GM19035 (cell line): Measurements from ENCODE around the gene INPP5A.

Experiments used
- ATAC-seq: cut with Tn5 transposase; IDR thresholded peaks from one replicate; pipeline ENCODE4 v1.9.1; 2021; ENCODE audit not compliant: unreplicated experiment

The INPP5A gene

DNA sequence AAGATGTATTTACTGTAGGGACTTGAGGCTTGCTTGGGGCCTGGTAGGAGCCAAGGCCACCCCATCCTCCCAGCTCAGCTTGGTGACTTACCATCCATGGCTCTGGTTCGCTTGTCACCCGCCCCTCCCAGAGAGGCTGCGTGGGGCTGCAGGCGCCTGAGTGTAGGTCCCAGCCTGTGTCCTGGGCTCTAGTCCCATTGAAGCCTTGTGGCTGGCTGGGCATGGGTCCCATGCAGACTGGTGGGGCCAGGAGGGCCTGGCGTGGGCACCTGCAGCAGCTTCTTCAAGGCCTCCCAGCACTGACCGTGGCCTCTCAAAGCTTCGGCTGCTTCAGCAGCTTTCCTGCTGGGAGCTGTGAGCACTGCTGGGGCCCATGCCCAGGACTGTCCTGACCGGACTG, 118.1 kb downstream of the INPP5A start:
- ATAC-seq = no peak

DNA sequence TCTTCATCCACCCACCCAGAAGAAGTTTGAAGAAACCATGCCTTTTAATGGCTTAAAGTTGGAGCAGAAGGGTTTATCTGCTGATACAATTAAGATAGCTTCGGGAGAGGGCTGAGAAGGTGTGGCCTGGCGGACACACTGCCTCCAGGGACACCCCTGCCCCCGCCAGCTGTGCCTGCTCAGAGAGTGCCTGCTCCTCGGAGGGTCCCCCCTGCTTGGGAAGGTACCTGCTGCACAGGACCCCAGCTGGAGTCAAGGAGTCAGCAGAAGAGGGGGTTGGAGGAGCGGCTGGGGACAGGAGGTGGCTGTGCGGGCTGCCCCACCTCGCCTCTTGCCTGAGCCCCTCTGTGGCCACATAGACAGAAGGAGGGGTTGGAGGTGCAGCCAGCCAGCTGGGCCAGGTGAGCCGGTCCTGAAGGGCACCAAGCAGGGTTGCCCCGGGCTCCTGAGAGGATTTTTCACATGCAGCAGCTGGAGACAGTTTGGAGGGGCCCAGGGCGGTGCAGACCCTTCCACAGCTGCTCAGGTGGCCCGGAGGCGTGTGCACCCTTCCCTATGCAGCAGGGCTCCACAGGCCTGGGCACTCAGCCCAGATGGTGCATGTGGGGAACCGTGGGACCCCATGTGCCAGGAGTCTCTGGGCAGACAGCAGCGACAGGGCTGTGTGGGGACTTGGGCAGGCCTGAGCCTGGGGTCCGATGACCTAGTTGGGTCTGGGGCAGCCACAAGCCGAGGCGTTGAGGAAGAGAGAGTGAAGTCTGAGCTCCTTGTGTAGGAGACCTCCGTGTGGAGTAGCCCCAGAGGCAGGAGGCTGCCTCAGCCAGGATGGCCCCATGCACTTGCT, 118.9 kb downstream of the INPP5A start:
- no peak for ATAC-seq

DNA sequence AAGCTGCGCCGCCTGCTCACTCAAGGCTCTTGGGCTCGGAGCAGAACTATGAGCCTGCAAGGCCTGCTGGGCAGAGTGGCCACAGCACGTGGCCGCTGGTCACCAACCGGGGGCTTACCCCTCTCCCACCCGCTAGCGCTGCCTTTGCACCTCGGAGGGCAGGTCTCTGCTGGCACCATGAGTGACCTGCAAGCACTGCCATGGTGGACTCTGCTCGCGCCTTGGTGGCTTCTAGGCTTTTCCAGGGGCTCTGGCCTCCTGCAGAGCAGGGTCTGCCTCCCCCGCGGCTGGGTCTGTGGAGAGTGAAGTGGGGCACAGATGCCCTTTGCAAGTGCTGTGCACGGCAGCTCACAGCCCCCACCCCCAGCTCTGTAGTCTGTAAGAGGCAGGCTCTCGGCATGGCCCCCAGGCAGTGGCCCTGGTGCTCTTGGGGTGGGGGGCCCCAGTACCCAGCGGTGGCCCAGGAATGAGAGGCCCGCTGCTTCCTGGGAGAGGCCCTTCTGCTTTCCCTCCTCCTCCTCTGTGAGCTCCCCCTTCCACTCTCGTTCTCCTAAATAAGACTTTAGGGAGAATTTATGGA, 119.6 kb downstream of the INPP5A start:
- no peak for ATAC-seq

DNA sequence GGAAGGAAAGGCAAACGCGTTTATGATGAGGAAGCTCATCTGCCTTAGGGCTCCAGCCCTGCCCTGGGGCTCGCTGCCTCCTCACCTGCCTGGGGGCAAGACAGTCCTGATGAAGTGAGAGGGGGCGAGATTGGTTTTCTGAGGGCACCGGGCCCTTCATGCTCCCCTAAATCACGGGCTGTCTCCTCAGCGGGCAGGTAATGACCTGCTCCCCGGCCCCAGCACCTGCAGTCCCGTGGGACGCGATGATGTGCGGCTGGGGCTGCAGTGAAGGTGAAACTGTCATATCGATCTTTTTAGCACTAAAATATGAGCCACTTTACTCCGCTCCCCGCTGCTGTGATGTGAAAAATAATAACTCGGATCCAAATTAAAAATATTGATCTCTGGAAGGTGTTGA, 120.2 kb downstream of the INPP5A start:
- no peak for ATAC-seq

DNA sequence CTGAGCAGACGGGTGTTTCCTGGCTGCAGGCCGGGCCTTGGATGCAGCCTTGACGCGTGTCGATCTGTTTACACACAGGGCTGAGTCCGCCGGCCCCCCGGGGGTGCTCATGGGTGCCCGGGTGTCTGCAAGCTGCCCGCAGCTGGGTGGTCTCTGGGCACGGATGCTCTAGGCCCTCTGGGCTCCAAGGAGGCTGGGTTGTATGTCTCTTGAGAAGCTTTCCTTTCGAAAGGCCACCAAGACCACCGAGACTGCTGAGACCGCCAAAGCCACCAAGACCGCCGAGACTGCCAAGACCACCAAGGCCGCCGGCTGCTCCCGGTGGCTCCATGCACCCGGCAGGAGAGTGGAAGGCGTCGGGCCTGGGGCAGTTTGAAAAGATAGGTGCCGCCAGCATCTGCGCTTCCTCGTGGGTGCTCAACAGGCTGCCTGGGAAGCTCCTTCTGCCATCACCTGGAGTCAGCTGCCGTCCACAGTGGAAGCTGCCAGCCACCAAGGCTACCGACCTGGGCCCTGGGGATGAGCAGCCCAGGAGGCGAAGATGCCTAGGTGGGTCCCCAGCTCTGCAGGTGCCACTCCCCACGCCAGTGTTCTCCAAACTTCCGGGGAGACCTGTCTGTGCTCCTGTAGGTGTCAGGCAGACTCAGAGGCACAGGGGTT, 121.1 kb downstream of the INPP5A start:
- ATAC-seq = no peak

DNA sequence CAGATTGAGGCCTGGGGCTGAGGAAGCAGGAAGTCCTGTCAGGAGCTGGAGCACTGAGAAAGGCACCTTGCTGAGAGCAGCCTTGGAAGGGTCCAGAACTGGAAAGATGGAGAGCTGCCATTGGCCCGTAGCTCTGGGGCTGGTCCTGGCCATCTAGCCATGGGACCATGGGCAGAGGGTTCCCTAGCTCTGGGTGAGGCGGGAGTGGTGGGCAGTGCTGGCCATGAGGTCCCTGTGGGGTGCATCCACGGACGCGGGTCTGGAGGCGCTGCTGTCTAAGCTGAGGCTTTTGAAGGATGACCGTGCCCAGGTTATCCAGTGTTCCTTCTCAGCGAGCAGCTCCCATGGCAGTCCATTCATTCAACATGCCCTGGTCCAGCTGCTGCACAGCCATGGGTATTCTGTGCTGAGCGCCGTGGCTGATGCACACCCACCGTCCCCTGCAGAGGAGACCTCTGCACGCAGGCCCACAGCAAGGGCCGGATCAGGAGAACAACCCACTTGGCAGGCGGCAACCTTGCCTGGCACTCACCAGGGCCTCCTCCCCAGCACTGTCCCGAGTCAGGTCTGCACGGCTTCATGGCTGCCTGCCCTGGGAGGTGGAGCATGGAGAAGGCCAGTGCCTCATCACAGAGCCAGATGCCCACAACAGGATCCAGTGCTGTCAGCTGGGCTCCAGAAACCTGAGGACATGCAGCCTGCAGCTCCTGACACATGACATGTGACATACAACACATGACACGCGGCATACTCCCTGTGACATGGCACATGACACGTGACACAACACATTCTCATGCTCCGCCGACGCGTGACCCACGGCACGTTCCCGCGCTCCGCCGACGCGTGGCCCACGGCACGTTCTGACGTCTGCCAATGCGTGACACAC, 121.9 kb downstream of the INPP5A start:
- no peak for ATAC-seq

DNA sequence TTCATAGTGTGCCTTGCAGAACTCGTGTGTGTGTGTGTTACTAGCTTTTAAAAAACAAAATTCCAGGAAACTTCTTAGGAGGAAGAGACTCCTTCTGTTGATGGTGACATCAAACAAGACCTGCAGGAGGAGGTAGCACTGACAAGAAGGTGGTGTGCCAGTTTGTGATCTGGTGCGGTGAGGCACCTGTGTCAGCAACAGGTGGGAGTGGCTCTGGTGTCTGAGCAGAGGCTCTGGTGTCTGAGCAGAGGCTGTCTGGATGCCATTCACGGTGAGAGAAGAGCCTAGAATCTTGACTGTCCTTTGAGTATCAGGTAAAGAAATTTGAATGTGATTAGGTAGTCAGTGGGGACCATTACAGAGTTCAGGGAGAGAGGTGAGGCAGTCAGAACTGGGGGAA, 122.8 kb downstream of the INPP5A start:
- ATAC-seq = no peak

DNA sequence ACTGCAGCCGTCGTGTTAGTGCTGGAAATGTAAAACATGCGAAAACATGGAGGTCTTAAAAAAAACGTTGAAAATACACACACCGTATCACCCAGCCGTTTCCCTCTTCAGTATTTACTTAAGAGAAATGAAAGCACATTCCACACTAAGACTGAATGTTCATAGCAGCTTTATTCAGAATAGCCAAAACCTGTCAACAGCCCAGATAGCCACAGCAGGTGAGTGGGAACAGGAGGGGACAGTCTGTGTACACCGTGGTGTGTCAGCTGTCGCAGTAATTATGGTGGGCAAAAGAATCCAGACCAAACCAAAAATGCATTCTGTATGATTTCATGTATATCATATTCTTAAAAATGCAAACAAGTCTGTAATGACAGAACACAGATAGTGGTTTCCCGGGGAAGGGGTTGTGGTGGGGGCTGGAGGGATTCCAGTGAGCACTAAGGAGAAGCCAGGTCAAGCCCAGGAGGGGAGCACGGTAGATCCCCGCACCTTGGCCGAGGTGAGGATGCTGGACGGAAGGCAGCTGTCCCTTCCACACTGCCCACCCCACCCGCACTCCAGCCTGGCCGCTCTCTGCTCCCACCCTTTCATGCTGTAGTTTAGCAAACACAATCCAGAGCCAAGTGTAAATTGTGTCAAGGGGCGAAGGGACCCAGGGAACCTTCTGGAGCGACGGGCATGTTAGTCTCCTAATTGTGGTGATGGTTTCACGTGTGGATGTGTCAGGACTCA, 124.8 kb downstream of the INPP5A start:
- ATAC-seq = no peak

DNA sequence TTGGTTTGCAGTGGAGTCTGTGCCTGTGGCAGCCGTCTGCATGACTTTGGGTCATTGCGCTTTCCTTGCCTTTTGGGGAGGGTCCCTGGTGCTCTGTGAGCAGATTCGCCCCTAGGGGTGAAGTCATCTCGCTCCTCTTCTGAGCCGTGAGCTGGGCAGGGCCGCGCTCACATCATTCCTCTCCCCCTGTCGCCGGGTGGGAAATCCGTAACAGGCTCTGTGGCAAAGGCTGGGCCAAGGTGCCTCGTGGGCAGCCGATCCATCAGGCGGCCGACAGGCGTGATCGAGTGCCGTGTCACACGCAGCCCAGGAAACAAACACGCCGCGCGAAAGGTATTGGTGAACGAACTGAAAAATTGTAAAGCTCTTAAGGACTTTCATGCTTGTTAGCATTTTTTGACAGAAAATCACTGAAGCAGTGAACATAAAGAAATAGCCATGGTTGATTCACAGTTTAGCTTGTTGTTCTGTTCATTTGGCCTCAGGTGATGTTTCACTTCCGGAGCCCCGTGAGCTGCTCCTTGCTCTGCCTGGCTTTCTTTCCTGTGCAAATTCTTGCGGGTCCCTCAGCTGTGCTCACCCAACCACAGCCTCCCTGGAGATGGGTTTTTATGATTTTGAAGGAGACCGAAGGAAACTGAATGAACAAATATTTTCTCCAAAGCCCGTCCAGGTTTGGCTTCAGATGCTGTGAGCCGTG, 126.2 kb downstream of the INPP5A start:
- ATAC-seq = no peak

DNA sequence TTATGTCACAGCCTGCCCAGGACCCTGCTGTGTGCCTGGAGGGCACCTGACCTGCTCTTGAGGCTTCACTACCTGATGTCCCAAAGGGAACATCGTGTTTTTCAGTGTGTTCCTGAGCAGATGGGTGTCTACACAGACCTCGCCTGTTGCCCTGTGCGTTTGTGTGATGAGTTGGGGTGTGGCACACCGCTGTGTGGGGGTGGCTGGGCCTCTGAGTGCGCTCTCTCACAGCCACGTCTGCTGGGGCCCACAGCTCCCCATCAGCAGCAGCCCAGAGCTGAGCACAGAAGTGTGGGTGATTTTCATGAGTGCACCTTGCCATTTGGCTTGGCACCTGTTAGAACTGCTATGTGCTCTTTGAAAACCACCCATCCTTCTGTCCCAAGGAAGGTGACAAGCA, 126.8 kb downstream of the INPP5A start:
- ATAC-seq = no peak

DNA sequence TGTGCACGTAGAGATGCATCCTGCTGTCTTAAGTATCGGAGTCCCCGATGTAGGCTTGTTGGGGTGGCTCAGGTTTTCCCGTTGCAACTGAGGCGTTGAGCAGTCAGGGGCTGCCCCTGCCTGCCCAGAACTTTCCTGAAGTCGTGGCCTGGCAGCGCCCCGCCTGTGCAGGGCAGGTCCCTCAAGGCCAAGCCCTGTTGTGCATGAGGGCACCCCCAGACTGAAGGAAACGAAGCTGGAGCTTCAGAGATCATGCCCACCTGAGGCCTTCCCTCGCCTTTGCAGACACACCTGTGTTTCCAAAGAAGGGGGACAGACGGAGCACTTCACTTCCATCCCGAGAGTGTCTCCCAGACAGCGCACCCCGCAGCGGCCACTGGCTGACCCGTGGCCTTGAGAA, 127.3 kb downstream of the INPP5A start:
- ATAC-seq = no peak

DNA sequence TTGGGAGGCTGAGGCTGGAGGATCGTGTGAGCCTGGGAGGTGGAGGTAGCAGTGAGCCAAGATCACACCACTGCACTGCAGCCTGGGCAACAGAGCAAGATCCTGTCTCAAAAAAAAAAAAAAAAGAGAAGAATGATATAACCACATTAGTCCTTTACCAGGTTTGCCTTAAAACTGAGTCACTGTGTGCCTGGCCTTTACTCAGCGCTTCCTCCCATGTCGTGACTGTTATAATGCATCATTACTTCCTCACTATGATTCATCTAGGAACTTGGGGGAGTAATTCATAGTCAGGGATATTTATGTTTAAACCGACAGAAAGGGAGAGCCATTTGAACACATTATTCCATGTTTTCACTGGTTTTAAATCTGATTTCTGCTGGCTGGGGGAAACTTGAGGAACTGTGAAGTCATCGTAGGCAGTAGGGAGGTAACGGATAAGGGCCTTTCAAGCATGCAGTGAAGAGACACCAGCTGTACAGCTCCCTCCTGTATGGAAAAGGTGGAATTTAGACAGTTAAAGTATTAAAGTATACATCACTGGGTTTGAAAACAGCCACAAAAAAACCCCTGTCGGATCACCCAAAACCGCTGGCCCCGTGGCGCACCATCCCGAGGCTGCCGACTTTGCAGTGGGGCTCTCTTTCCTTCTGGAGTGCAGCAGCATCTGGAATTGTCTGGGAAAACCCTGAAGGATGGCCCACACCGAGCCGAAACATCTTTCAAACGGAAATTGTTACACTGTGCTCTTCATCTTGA, 128.5 kb downstream of the INPP5A start:
- ATAC-seq = no peak

DNA sequence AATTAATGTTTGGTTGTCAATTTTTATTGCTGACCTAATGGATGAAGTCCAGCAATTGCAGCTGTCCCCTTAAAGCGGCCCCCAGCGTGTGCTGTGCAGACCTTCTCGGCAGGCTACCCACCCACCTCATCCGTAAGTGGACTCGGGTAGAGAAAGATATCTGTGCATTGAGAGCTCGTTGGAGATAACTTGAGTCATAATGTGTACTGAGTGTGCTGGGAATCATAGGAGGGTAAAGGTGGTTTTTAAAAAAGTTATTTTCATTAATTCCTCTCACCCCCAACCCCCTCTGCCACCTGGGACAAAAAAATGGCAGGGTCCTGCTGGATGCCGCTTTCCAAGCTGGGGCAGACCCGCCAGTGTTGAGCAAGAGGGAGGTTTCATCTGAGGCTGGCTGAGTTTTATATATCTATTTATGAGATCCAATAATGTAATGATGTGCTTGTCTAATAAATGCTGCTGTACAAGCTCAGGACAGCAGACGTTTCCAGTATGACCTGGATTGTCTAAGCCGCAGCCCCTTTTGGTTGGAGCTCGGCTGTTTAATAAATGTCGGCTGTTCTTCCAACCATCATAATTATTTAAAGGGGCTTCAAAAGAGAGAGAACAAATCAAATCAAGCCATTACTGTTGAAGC, 129.2 kb downstream of the INPP5A start:
- ATAC-seq = no peak

DNA sequence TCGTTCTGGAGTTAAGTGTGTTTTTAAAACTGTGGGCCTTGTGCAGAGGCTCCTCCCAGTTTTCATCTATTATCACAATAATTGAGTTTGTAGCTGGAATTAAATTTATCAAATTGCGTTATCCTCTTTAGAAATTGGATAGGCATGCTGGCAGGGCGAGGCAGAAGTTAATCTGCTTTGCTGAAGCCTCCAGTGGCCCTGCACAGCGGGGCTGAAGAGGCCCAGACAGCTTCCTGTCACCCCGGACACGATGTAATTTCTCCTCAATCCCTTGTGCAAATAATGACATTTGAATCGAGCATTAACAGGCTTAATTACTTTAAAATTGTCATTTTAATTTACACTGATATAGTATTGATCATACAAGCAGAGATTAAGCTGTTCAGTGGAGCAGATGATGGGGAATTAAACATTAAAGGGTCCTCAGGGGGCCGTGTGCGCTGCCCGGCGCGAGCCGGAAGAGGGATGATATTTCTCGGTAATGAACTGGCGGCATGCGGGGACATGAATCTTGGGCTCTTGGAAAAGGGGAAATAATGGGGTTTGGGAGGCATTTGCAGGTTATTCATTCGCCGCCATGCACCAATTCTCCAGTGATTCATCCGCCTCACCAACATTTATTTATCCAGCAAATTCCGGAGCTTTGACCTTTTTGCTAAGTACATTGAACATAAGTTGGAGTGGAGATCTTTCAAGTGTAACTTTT, 129.9 kb downstream of the INPP5A start:
- no peak for ATAC-seq

DNA sequence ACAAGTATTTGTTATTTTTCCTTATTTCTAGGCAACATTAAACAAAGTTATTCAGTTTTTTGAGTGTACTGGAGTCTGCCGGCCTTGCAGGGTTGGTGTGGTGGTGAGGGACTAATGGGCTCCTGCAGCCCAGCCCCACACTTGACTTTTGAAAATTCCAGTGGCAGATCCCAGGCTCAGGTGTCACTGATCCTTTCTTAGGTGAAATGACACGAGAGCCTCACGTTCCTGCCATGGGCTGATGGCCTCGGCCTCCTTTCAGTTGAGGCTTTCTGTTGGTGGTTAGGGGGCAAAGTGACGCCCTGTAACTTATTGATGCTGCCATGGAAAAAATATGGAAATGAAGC, 130.4 kb downstream of the INPP5A start:
- no peak for ATAC-seq

DNA sequence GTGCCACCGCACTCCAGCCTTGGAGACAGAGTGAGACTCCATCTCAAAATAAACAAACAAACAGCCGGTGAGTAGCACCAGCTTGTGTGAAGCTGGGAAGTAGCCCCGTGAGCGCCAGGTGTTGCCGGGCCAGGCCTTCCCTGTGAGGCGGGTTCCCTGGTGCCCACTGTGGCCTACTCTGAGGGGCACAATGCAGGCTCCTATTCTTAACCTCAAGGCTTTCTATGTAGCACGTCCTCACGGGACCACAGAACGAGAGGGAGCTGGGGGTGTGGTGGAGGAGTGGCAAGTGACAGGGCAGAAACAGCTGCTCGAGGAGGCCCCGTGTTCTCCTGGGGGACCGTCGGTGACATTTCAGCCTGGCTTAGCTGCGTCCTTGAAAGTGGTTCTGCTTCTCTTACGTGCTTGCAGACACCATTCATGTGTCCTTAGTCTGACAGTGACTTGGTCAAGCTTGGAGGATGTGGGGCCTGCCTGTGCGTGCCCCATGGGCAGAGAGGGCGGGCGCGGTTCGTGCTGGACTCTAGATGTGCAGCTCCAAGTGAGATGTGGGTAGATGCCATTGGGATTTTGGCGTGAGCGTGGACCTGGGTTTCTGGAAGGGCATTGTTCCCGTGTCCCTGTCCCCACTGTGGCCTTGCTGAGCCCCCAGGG, 131.7 kb downstream of the INPP5A start:
- ATAC-seq = no peak

DNA sequence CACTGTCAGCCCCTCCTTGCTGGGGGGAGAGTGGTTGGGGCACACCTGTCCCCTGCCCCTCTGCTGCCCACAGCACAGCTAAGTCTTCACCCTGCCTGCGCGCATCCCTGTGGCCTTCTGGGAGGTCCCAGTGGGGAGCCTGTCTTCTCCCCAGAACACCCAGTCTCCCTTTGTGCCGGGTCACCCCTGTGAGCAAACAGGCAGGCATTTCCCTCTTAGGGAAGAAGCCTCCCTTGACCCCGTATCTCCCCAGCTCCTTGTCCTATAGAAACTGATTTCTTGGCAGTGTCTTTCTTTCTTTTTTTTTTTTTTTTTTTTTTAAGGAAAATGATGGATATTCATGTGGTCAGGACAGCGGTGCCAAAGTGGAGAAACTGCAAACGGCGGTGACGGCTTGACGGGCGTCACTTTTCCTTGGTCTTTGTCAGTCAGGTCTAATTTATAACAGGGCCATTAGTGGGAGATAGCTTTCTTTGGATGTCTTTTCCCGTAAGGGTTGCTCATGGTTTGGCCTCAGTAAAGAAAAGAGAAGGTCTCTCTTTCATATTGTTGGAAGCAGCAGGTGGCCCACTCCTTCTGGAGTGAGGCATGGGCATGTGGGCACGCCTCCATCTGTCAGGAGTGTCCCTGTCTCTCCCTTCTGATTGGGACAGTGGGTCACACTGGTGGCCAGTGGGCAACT, 133.1 kb downstream of the INPP5A start:
- ATAC-seq = no peak
